ENCODE measurements around the gene INPP5B. TPM values are rescaled to one million over a fixed set of nuclear protein-coding genes. Genes with fewer than 3 reads are reported as not detected.
A peak's percentile ranks its signal among the peaks of the same experiment; 100 is the strongest.
"Not testable (repeated sequence)": the region's sequence is repeated elsewhere in the genome, so short reads cannot be mapped to it uniquely, and the experiment has no call there.

INPP5B gene
- total RNA-seq (26.9 TPM), polyA plus RNA-seq (27.8 TPM)

DNA sequence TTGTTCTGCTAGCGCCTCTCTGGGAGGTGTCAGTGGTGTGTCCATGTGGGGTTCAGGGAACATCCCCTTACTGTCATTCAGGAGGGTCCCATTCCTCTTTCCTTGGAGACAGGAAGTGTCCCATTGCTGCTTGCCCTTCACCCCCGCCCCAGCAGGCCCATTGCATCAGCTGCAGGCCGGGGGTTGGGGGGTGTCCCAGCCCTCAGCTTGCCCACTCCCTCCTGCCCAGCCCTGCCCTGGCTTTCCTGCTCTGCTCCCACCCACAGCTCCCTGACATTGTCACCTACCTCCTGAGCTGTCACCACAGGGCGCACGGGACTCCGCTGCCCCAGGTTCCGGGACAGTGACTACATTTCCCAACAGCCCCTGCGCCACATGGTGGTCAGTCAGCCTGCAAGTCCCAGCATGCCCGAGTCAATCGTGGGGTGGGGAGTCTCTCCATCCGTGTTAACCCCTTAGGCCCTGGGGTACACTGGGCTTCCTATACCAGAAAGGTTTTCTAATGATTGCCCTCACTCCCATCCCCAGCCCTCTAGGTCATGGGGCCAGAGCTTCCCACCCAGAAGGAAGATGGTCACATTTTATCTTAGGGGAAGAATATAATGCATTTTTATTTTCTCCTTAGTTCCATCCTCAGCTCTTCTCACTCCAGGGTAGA, at the start of gene INPP5B:
Gene INPP5B, minus strand, starts transcription at position 351 of the 658 bp plus-strand sequence. CDS start 745 bp downstream, outside the sequence.
- DNase-seq (ENCODE audit: extremely low spot score) = peak; percentile 46
- peak within 1 kb of the TSS; percentile 80 for H3K4me3 ChIP-seq (ENCODE audit: low read depth, low read length)
- no peaks in the 10 kb centered on the region for H3K36me3 ChIP-seq (ENCODE audit: insufficient read depth)
- H3K27ac ChIP-seq (ENCODE audit: low read depth) = peak within 1 kb of the TSS; percentile 95
- no peaks in the 10 kb centered on the region for H3K4me1 ChIP-seq (ENCODE audit: insufficient read depth)
- WGBS = 4% methylated on average over 11 of the region's 11 CpGs

DNA sequence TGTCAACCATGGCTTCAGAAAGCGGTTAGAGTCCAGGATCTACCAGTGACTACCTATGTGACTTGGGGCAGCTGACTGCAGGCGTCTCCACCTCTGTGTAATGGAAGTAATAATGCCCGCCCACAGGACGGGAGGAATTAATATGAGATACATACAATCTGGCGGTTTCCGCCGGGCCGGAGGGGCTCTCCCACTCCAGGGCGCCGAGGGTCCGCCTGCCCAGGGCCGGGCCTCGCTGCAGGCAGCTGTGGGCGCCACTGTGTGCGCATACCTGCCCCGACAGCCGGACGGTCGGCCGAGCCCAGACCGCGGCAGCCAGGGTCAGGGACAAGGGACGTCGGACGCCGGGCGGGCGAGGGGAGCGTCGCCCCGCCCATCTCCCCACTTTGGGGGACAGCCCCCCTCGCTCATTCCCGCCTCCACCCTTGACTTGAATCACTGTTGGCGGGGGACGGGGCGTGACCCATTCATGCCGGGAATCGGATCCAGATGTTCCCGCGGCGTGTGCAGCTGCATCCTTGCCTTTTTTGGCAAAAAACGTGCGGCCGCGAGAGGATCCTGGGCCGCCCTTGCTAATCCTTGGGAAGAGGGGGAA, 49.0 kb upstream of the INPP5B start:
- peak; percentile 86 for DNase-seq (ENCODE audit: extremely low spot score)
- H3K36me3 ChIP-seq (ENCODE audit: insufficient read depth) = no peaks in the 10 kb centered on the region
- peak overlapping the region; percentile 85 for H3K27ac ChIP-seq (ENCODE audit: low read depth)
- H3K4me1 ChIP-seq (ENCODE audit: insufficient read depth) = no peaks in the 10 kb centered on the region
- WGBS = 6% methylated on average over 46 of the region's 46 CpGs
- peak overlapping the region; percentile 44 for H3K4me3 ChIP-seq (ENCODE audit: low read depth, low read length)

GRCh38 chr1:37994886-37995566, 48.2 kb upstream of the INPP5B start:
- no peaks in the 10 kb centered on the region for H3K4me1 ChIP-seq (ENCODE audit: insufficient read depth)
- H3K4me3 ChIP-seq (ENCODE audit: low read depth, low read length) = no peak overlapping the region
- 34% methylated on average over 11 of the region's 11 CpGs for WGBS
- no peak for DNase-seq (ENCODE audit: extremely low spot score)
- H3K36me3 ChIP-seq (ENCODE audit: insufficient read depth) = no peaks in the 10 kb centered on the region
- H3K27ac ChIP-seq (ENCODE audit: low read depth) = peak overlapping the region; percentile 64

DNA sequence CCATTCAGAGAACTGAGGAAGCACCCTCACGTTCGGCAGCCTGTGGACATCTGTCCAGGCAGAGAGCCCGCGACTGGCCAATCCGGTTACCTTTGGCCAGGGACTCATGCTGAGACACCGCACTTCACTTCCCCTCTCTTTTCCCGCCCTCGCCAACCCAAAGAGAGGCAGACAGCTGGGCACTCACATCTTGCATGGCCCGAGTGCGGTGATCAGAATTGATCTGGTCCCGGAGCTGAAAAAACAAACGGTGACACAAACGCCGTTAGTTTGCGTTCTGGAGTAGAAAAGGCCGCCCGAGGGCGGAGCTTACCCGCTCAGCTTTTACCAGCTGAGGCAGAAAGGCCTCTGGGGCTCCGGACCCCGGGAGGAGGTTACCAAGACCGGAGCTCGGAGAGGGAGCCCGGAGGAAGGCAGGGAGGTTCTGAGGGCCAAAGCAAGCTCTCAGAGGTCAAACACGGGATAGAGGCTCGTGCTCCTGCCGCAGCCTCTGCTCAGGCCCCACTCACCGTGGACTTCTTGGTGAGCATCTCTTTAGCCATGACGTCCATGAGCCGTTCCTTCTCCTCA, 42.6 kb upstream of the INPP5B start:
- peak overlapping the region; percentile 74 for H3K4me3 ChIP-seq (ENCODE audit: low read depth, low read length)
- H3K27ac ChIP-seq (ENCODE audit: low read depth) = peak overlapping the region; percentile 48
- H3K36me3 ChIP-seq (ENCODE audit: insufficient read depth) = peaks cover 7% of the 10 kb centered on the region
- no peaks in the 10 kb centered on the region for H3K4me1 ChIP-seq (ENCODE audit: insufficient read depth)
- no peak for DNase-seq (ENCODE audit: extremely low spot score)
- under 1% methylated on average over 30 of the region's 30 CpGs for WGBS

GRCh38 chr1:37987679-37988078, 40.8 kb upstream of the INPP5B start:
- Histone ChIP-seq H3K4me1 (ENCODE audit: insufficient read depth) (no peaks in the 10 kb centered on the region), H3K27ac (ENCODE audit: low read depth) (no peak overlapping the region), H3K4me3 (ENCODE audit: low read depth, low read length) (no peak overlapping the region), H3K36me3 (ENCODE audit: insufficient read depth) (peaks cover 7% of the 10 kb centered on the region)
- DNase-seq (ENCODE audit: extremely low spot score) = no peak
- WGBS = 45% methylated on average over 1 of the region's 1 CpG

GRCh38 chr1:37983546-37983945, 36.7 kb upstream of the INPP5B start:
- no peak for DNase-seq (ENCODE audit: extremely low spot score)
- peaks cover 16% of the 10 kb centered on the region for H3K36me3 ChIP-seq (ENCODE audit: insufficient read depth)
- 94% methylated on average over 2 of the region's 2 CpGs for WGBS

GRCh38 chr1:37978541-37978940, 31.7 kb upstream of the INPP5B start:
- DNase-seq (ENCODE audit: extremely low spot score) = no peak
- Histone ChIP-seq H3K4me1 (ENCODE audit: insufficient read depth) (no peaks in the 10 kb centered on the region), H3K4me3 (ENCODE audit: low read depth, low read length) (no peak overlapping the region), H3K27ac (ENCODE audit: low read depth) (no peak overlapping the region), H3K36me3 (ENCODE audit: insufficient read depth) (peaks cover 16% of the 10 kb centered on the region)
- 89% methylated on average over 4 of the region's 4 CpGs for WGBS

More at GRCh38 chr1:37983546-37983945, 36.7 kb upstream of the INPP5B start:
- no peak overlapping the region for H3K27ac ChIP-seq (ENCODE audit: low read depth)
- H3K4me1 ChIP-seq (ENCODE audit: insufficient read depth) = no peaks in the 10 kb centered on the region
- H3K4me3 ChIP-seq (ENCODE audit: low read depth, low read length) = no peak overlapping the region

- H3K27ac ChIP-seq (ENCODE audit: low read depth); H3K4me1 ChIP-seq (ENCODE audit: insufficient read depth); H3K4me3 ChIP-seq (ENCODE audit: low read depth, low read length); DNase-seq (ENCODE audit: extremely low spot score); H3K36me3 ChIP-seq (ENCODE audit: insufficient read depth): not testable (repeated sequence)
- WGBS = 59% methylated on average over 6 of the region's 6 CpGs
Observed at GRCh38 chr1:37975083-37975482, 28.2 kb upstream of the INPP5B start.

DNA sequence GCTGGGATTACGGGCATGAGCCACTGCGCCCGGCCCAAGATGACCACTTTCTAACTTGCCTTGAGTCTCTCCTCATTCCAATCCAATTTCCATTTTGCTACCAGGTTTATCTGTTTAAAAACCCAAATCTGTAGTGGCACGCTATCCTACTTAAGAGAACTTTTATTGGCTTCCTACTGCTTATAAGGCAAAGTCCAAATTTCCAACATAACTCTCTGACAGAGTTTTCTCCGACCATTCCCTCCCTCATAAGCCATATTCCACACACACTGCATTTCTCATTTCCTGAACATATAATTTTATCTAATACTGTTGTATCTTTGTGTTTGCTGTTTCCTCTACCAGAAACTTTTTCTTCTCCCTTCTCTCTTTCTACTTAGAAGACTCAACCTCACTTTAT, 27.7 kb upstream of the INPP5B start:
- H3K36me3 ChIP-seq (ENCODE audit: insufficient read depth) = peaks cover 9% of the 10 kb centered on the region
- DNase-seq (ENCODE audit: extremely low spot score) = no peak
- H3K4me3 ChIP-seq (ENCODE audit: low read depth, low read length) = no peak overlapping the region
- WGBS = 97% methylated on average over 5 of the region's 5 CpGs
- H3K27ac ChIP-seq (ENCODE audit: low read depth) = no peak overlapping the region
- no peaks in the 10 kb centered on the region for H3K4me1 ChIP-seq (ENCODE audit: insufficient read depth)

DNA sequence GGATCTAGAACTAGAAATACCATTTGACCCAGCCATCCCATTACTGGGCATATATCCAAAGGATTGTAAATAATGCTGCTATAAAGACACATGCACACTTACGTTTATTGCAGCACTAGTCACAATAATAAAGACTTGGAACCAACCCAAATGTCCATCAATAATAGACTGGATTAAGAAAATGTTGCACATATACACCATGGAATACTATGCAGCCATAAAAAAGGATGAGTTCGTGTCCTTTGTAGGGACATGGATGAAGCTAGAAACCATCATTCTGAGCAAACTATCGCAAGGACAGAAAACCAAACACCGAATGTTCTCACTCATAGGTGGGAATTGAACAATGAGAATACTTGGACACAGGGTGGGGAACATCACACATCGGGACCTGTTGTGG, 26.8 kb upstream of the INPP5B start:
- H3K36me3 ChIP-seq (ENCODE audit: insufficient read depth) = not testable (repeated sequence)
- 88% methylated on average over 5 of the region's 5 CpGs for WGBS

GRCh38 chr1:37965301-37965700, 18.4 kb upstream of the INPP5B start:
- H3K27ac ChIP-seq (ENCODE audit: low read depth) = no peak overlapping the region
- peaks cover 12% of the 10 kb centered on the region for H3K36me3 ChIP-seq (ENCODE audit: insufficient read depth)
- DNase-seq (ENCODE audit: extremely low spot score) = no peak
- 87% methylated on average over 4 of the region's 4 CpGs for WGBS
- no peaks in the 10 kb centered on the region for H3K4me1 ChIP-seq (ENCODE audit: insufficient read depth)
- H3K4me3 ChIP-seq (ENCODE audit: low read depth, low read length) = no peak overlapping the region

More for the DNA sequence above, 26.8 kb upstream of the INPP5B start:
- H3K4me3 ChIP-seq (ENCODE audit: low read depth, low read length); H3K27ac ChIP-seq (ENCODE audit: low read depth); H3K4me1 ChIP-seq (ENCODE audit: insufficient read depth); DNase-seq (ENCODE audit: extremely low spot score): not testable (repeated sequence)

- H3K4me3 ChIP-seq (ENCODE audit: low read depth, low read length); DNase-seq (ENCODE audit: extremely low spot score); H3K4me1 ChIP-seq (ENCODE audit: insufficient read depth); H3K27ac ChIP-seq (ENCODE audit: low read depth): not testable (repeated sequence)
- 90% methylated on average over 12 of the region's 12 CpGs for WGBS
- H3K36me3 ChIP-seq (ENCODE audit: insufficient read depth) = peaks cover 12% of the 10 kb centered on the region
Observed at GRCh38 chr1:37964106-37964505, 17.3 kb upstream of the INPP5B start.

GRCh38 chr1:37958690-37959089, 11.8 kb upstream of the INPP5B start:
- Histone ChIP-seq H3K4me1 (ENCODE audit: insufficient read depth) (no peaks in the 10 kb centered on the region), H3K36me3 (ENCODE audit: insufficient read depth) (peaks cover 5% of the 10 kb centered on the region), H3K27ac (ENCODE audit: low read depth) (no peak overlapping the region), H3K4me3 (ENCODE audit: low read depth, low read length) (no peak overlapping the region)
- DNase-seq (ENCODE audit: extremely low spot score) = no peak
- 86% methylated on average over 2 of the region's 2 CpGs for WGBS

- DNase-seq (ENCODE audit: extremely low spot score) = no peak
- no peaks in the 10 kb centered on the region for H3K36me3 ChIP-seq (ENCODE audit: insufficient read depth)
- no peak overlapping the region for H3K27ac ChIP-seq (ENCODE audit: low read depth)
- H3K4me3 ChIP-seq (ENCODE audit: low read depth, low read length) = no peak overlapping the region
- 75% methylated on average over 3 of the region's 3 CpGs for whole genome bisulfite sequencing
- H3K4me1 ChIP-seq (ENCODE audit: insufficient read depth) = no peaks in the 10 kb centered on the region
Observed at GRCh38 chr1:37955685-37956084, 8.8 kb upstream of the INPP5B start.
